Adrenal gland (tissue), 5 donors: ENCODE results near the gene MON1B.
A peak's percentile ranks its signal among the peaks of the same experiment; 100 is the strongest.

Source experiments
- CTCF ChIP-seq, 6 experiments: fragments of 450-650 bp in 4 of 6; fragments of 200-600 bp in 2 of 6; sonication (generic) in 1 of 6; IDR thresholded peaks; 1 replicate in 5 of 6; 2 replicates in 1 of 6; pipeline versions ENCODE4 v1.5.1 to v1.8.0; 2016 to 2021; ENCODE audit warnings: antibody characterized with exemption in 6 of 6, mild to moderate bottlenecking in 2 of 6, moderate library complexity in 1 of 6
- POLR2A ChIP-seq, 2 donors: fragments of 450-650 bp; IDR thresholded peaks; one replicate each; pipeline ENCODE4 v1.6.1; 2017; ENCODE audit warnings: antibody characterized with exemption in 2 of 2, mild to moderate bottlenecking in 2 of 2, moderate library complexity in 1 of 2
- donor health status: DM: no; HTN: no; CAD: no.

DNA sequence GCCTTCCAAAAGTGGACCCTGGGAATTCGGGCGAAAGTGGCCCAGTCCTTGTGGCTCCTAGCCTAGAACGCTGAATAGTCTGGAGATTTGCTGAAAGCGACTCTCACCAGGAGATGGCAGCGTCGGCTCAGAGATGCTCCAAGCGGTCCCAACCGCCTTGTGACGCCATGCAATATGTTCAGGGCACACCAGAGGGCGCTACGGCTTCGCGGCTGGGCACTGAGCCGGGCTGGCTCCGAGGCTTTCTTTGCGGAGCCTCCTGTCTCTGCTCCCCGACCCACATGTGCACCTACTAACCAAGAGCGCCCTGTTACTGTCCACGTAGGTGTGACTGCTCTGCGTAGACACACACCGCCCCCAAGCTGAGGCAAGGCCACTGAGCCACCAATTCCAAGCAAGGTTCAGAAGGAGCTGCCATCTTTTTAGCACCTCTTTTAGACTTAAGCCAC is 45.1 kb downstream of the MON1B start:
- TF ChIP-seq CTCF (IDR thresholded peaks at IDR 0.05), result peak; percentile 98 to 100 (median 100)
- no peak for TF ChIP-seq POLR2A (IDR thresholded peaks at IDR 0.05)
